GM18873 (cell line): ENCODE measurements around the gene PRG2.

Experiments used
- ATAC-seq: cut with Tn5 transposase; IDR thresholded peaks from one replicate; pipeline ENCODE4 v1.9.1; 2021; ENCODE audit warnings: mild to moderate bottlenecking, moderate library complexity, moderate number of reproducible peaks; ENCODE audit not compliant: unreplicated experiment, low FRiP score

PRG2 gene

GRCh38 chr11:57399221-57399620 is 8.8 kb upstream of the PRG2 start:
- ATAC-seq: no peak

GRCh38 chr11:57397394-57397990 is 7.0 kb upstream of the PRG2 start:
- no peak for ATAC-seq

- ATAC-seq: no peak
These were observed 6.3 kb upstream of the PRG2 start for GRCh38 chr11:57396744-57397143.

GRCh38 chr11:57395905-57396623 is 5.6 kb upstream of the PRG2 start:
- ATAC-seq: no peak

GRCh38 chr11:57394203-57394965 is 3.9 kb upstream of the PRG2 start:
- no peak for ATAC-seq

- no peak for ATAC-seq
These were observed 2.3 kb upstream of the PRG2 start for GRCh38 chr11:57392763-57393105.

- no peak for ATAC-seq
These were observed 1.8 kb upstream of the PRG2 start for GRCh38 chr11:57392066-57392762.

- ATAC-seq: no peak
These were observed 1.1 kb upstream of the PRG2 start for GRCh38 chr11:57391539-57391938.

GRCh38 chr11:57391111-57391510 is 661 bp upstream of the PRG2 start:
- no peak for ATAC-seq

GRCh38 chr11:57387289-57388030 is 3.0 kb downstream of the PRG2 start:
- ATAC-seq: no peak

- no peak for ATAC-seq
These were observed 4.1 kb downstream of the PRG2 start for GRCh38 chr11:57386178-57386940.

GRCh38 chr11:57380975-57381374 is 9.5 kb downstream of the PRG2 start, which contains the start of gene PRG3:
PRG3 (minus strand) TSS chr11:57381150; CDS start chr11:57380708, 442 bp downstream.
- no peak for ATAC-seq

GRCh38 chr11:57379732-57380131 is 10.7 kb downstream of the PRG2 start:
- no peak for ATAC-seq

- no peak for ATAC-seq
These were observed 12.3 kb downstream of the PRG2 start for GRCh38 chr11:57378186-57378585.

GRCh38 chr11:57377107-57377506 is 13.3 kb downstream of the PRG2 start:
- ATAC-seq: no peak

- ATAC-seq: no peak
These were observed 14.1 kb downstream of the PRG2 start for GRCh38 chr11:57376095-57377090.

- no peak for ATAC-seq
These were observed 15.0 kb downstream of the PRG2 start for GRCh38 chr11:57375490-57375889.

- no peak for ATAC-seq
These were observed 15.5 kb downstream of the PRG2 start for GRCh38 chr11:57374966-57375365.
